Activated naive CD8-positive, alpha-beta T cell (primary cell): ENCODE measurements around the gene GALK2.

Experiments
- H3K27ac Mint-ChIP-seq: one replicate; pipeline ENCODE4 v1.8.0; 2021; ENCODE audit warnings: mixed read lengths
- H3K27me3 Mint-ChIP-seq: one replicate; pipeline ENCODE4 v1.8.0; 2021; ENCODE audit warnings: mixed read lengths
- H3K36me3 Mint-ChIP-seq: one replicate; pipeline ENCODE4 v1.8.0; 2021; ENCODE audit warnings: mixed read lengths
- H3K4me1 Mint-ChIP-seq: one replicate; pipeline ENCODE4 v1.8.0; 2021; ENCODE audit warnings: low read depth, mixed read lengths
- H3K4me3 Mint-ChIP-seq: one replicate; pipeline ENCODE4 v1.8.0; 2021; ENCODE audit warnings: mild to moderate bottlenecking, mixed read lengths
- H3K9me3 Mint-ChIP-seq: one replicate; pipeline ENCODE4 v1.8.0; 2021; ENCODE audit warnings: low read depth, mixed read lengths

GALK2 gene

GRCh38 chr15:49303003-49303402, 133.0 kb downstream of the GALK2 start:
- Mint-ChIP-seq H3K4me3 (no peak overlapping the region), H3K27ac (no peak overlapping the region), H3K9me3 (no peaks in the 10 kb centered on the region), H3K36me3 (peaks cover 55% of the 10 kb centered on the region), H3K27me3 (no peaks in the 10 kb centered on the region), H3K4me1 (peaks cover 10% of the 10 kb centered on the region)

- Mint-ChIP-seq H3K36me3 (peaks cover 49% of the 10 kb centered on the region), H3K9me3 (no peaks in the 10 kb centered on the region), H3K4me3 (no peak overlapping the region), H3K4me1 (peaks cover 4% of the 10 kb centered on the region), H3K27me3 (no peaks in the 10 kb centered on the region), H3K27ac (no peak overlapping the region)
Observed at GRCh38 chr15:49306551-49306950, 136.5 kb downstream of the GALK2 start.

- Mint-ChIP-seq H3K27me3 (no peaks in the 10 kb centered on the region), H3K9me3 (no peaks in the 10 kb centered on the region), H3K27ac (no peak overlapping the region), H3K4me3 (no peak overlapping the region), H3K36me3 (peaks cover 56% of the 10 kb centered on the region), H3K4me1 (peaks cover 6% of the 10 kb centered on the region)
Observed at GRCh38 chr15:49308686-49309085, 138.6 kb downstream of the GALK2 start.

- Mint-ChIP-seq H3K4me3 (no peak overlapping the region), H3K9me3 (no peaks in the 10 kb centered on the region), H3K4me1 (peaks cover 6% of the 10 kb centered on the region), H3K27ac (no peak overlapping the region), H3K36me3 (peaks cover 53% of the 10 kb centered on the region), H3K27me3 (no peaks in the 10 kb centered on the region)
Observed at GRCh38 chr15:49309889-49310288, 139.8 kb downstream of the GALK2 start.

- peaks cover 6% of the 10 kb centered on the region for H3K4me1 Mint-ChIP-seq
- H3K27me3 Mint-ChIP-seq = no peaks in the 10 kb centered on the region
- H3K27ac Mint-ChIP-seq = no peak overlapping the region
- H3K4me3 Mint-ChIP-seq = no peak overlapping the region
- no peaks in the 10 kb centered on the region for H3K9me3 Mint-ChIP-seq
- H3K36me3 Mint-ChIP-seq = peaks cover 46% of the 10 kb centered on the region
Observed at GRCh38 chr15:49313650-49314049, 143.6 kb downstream of the GALK2 start.

GRCh38 chr15:49314716-49315115, 144.7 kb downstream of the GALK2 start:
- H3K4me1 Mint-ChIP-seq = peaks cover 6% of the 10 kb centered on the region
- H3K36me3 Mint-ChIP-seq = peaks cover 46% of the 10 kb centered on the region
- H3K9me3 Mint-ChIP-seq = no peaks in the 10 kb centered on the region
- H3K27ac Mint-ChIP-seq = no peak overlapping the region
- H3K27me3 Mint-ChIP-seq = no peaks in the 10 kb centered on the region
- no peak overlapping the region for H3K4me3 Mint-ChIP-seq

GRCh38 chr15:49315391-49315823, 145.4 kb downstream of the GALK2 start:
- Mint-ChIP-seq H3K4me1 (peaks cover 2% of the 10 kb centered on the region), H3K36me3 (peaks cover 41% of the 10 kb centered on the region), H3K9me3 (no peaks in the 10 kb centered on the region), H3K4me3 (no peak overlapping the region), H3K27me3 (no peaks in the 10 kb centered on the region), H3K27ac (no peak overlapping the region)

- Mint-ChIP-seq H3K27me3 (no peaks in the 10 kb centered on the region), H3K4me3 (no peak overlapping the region), H3K36me3 (peaks cover 30% of the 10 kb centered on the region), H3K4me1 (no peaks in the 10 kb centered on the region), H3K27ac (no peak overlapping the region), H3K9me3 (no peaks in the 10 kb centered on the region)
Observed at GRCh38 chr15:49320351-49320750, 150.3 kb downstream of the GALK2 start.

- H3K27ac Mint-ChIP-seq = peak overlapping the region; percentile 12
- no peak overlapping the region for H3K4me3 Mint-ChIP-seq
- H3K9me3 Mint-ChIP-seq = no peaks in the 10 kb centered on the region
- no peaks in the 10 kb centered on the region for H3K27me3 Mint-ChIP-seq
- H3K36me3 Mint-ChIP-seq = peaks cover 19% of the 10 kb centered on the region
- no peaks in the 10 kb centered on the region for H3K4me1 Mint-ChIP-seq
Observed at GRCh38 chr15:49323207-49323606, 153.2 kb downstream of the GALK2 start.

- Mint-ChIP-seq H3K36me3 (peaks cover 17% of the 10 kb centered on the region), H3K4me1 (no peaks in the 10 kb centered on the region), H3K27me3 (no peaks in the 10 kb centered on the region), H3K4me3 (no peak overlapping the region), H3K9me3 (no peaks in the 10 kb centered on the region), H3K27ac (no peak overlapping the region)
Observed at GRCh38 chr15:49327927-49328326, 157.9 kb downstream of the GALK2 start.

GRCh38 chr15:49328941-49329340, 158.9 kb downstream of the GALK2 start:
- Mint-ChIP-seq H3K4me3 (no peak overlapping the region), H3K27ac (no peak overlapping the region), H3K27me3 (no peaks in the 10 kb centered on the region), H3K36me3 (peaks cover 17% of the 10 kb centered on the region), H3K9me3 (no peaks in the 10 kb centered on the region), H3K4me1 (no peaks in the 10 kb centered on the region)

GRCh38 chr15:49330166-49330565, 160.1 kb downstream of the GALK2 start:
- Mint-ChIP-seq H3K27me3 (no peaks in the 10 kb centered on the region), H3K4me1 (no peaks in the 10 kb centered on the region), H3K36me3 (peaks cover 17% of the 10 kb centered on the region), H3K27ac (no peak overlapping the region), H3K9me3 (no peaks in the 10 kb centered on the region), H3K4me3 (no peak overlapping the region)

GRCh38 chr15:49331442-49331841, 161.4 kb downstream of the GALK2 start:
- H3K4me3 Mint-ChIP-seq = no peak overlapping the region
- H3K9me3 Mint-ChIP-seq = no peaks in the 10 kb centered on the region
- no peaks in the 10 kb centered on the region for H3K27me3 Mint-ChIP-seq
- H3K36me3 Mint-ChIP-seq = peaks cover 18% of the 10 kb centered on the region
- H3K27ac Mint-ChIP-seq = no peak overlapping the region
- H3K4me1 Mint-ChIP-seq = no peaks in the 10 kb centered on the region

GRCh38 chr15:49331951-49332350, 161.9 kb downstream of the GALK2 start:
- Mint-ChIP-seq H3K4me3 (no peak overlapping the region), H3K27me3 (no peaks in the 10 kb centered on the region), H3K36me3 (peaks cover 21% of the 10 kb centered on the region), H3K4me1 (no peaks in the 10 kb centered on the region), H3K27ac (no peak overlapping the region), H3K9me3 (no peaks in the 10 kb centered on the region)

- Mint-ChIP-seq H3K36me3 (peaks cover 36% of the 10 kb centered on the region), H3K27ac (no peak overlapping the region), H3K4me3 (no peak overlapping the region), H3K9me3 (peaks cover 5% of the 10 kb centered on the region), H3K27me3 (no peaks in the 10 kb centered on the region), H3K4me1 (no peaks in the 10 kb centered on the region)
Observed at GRCh38 chr15:49339656-49340055, 169.6 kb downstream of the GALK2 start.

GRCh38 chr15:49343546-49343945, 173.5 kb downstream of the GALK2 start:
- no peak overlapping the region for H3K27ac Mint-ChIP-seq

More at GRCh38 chr15:49343546-49343945, 173.5 kb downstream of the GALK2 start:
- peaks cover 47% of the 10 kb centered on the region for H3K36me3 Mint-ChIP-seq
- no peaks in the 10 kb centered on the region for H3K4me1 Mint-ChIP-seq
- peaks cover 9% of the 10 kb centered on the region for H3K9me3 Mint-ChIP-seq
- no peaks in the 10 kb centered on the region for H3K27me3 Mint-ChIP-seq
- no peak overlapping the region for H3K4me3 Mint-ChIP-seq
